HG02852 (cell line): ENCODE measurements around the gene ERAS.
"Not testable (repeated sequence)": the region's sequence is repeated elsewhere in the genome, so short reads cannot be mapped to it uniquely, and the experiment has no call there.

ENCODE experiments used
- ATAC-seq: cut with Tn5 transposase; IDR thresholded peaks from one replicate; pipeline ENCODE4 v1.9.1; 2021; ENCODE audit warnings: mild to moderate bottlenecking, moderate library complexity; ENCODE audit not compliant: unreplicated experiment

ERAS gene

GRCh38 chrX:48831136-48831908 is 5.0 kb downstream of the ERAS start:
- no peak for ATAC-seq

GRCh38 chrX:48831909-48832291 is 5.6 kb downstream of the ERAS start:
- ATAC-seq: no peak

DNA sequence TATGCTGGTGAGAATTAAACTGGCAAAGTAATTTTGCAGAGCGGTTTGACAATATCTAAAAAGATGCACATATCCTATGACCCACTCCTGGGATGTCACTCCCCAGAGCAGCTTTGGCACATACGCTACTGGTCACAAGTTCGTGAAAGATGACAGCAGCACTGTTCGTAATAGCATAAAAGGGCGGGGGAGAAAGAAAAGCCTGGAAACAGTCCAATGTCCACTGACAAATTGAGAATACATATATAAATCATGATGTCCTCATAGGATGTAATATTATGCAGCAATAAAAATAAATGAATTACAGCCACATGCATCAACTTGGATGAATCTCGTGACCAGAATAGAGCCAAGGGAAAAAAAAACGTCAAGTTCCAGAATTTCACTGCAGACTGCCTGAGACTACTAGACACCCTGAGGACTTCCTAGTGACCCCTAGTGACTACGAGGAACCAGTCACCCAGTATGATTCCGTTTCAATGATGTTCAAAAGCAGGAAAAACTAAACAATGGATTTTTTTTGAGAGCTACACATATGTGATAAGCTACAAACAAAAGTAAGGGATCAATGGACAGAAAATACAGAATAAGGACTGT is 7.3 kb downstream of the ERAS start:
- no peak for ATAC-seq

DNA sequence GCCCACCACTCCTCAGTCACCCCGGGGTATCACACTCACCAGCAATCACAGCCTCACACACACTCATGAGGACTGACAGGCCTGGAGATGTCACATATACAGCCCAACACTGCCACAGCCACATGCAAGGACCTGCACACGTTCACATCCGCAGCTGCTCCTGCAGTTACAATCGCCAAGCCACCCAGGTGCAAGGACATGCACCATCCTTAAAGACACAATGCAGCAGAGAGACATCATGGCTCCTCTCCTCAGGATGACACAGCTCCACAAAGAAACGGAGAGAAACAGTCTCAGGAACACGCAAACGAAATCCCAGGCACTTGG is 8.0 kb downstream of the ERAS start:
- no peak for ATAC-seq

DNA sequence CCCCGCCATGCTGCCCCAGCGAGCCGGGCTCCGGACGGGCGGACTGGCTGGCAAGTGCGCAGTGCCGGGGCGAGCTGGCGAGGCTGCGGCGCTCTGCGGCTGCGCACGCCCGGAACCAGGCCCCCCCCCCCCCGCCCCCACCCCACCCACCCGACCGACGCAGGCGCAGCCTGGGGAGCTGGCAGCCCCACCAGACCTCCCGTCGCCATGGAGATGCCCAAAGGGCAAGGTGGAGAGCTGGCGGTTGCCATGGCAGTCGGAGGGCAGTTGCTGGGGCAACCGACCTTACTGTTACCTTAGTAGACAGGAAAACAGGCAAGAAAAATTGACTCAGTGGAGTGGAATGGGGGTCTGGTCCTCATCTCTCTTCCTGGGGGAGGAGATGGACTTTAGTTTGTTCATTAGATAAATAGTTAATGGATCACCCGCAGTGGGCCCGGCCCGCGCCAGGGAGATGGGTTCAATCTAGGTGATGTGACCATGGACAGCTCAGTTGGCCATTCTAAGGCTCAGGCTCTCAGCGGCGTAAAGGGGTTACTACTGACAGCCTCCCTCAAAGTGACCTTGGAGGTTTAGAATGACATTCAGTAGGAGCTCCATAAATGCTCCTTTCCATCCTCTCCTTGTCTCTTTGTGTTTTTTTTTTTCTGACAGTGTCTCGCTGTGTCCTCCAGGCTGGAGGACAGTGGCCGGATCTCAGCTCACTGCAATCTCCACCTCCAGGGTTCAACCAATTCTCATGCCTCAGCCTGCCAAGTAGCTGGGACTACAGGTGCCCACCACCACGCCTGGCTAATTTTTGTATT is 9.4 kb downstream of the ERAS start, which contains the start of gene PCSK1N:
Gene PCSK1N (minus strand): TSS at position 87 of the 806 bp plus-strand sequence. CDS start 78 bp downstream, at position 9.
- ATAC-seq: no peak

- no peak for ATAC-seq
Measured at GRCh38 chrX:48839686-48840085, 13.4 kb downstream of the ERAS start.

- ATAC-seq: no peak
Measured at GRCh38 chrX:48848847-48849246, 22.5 kb downstream of the ERAS start.

GRCh38 chrX:48852857-48853256 is 26.5 kb downstream of the ERAS start:
- no peak for ATAC-seq

- ATAC-seq: not testable (repeated sequence)
Measured at GRCh38 chrX:48853494-48853893, 27.2 kb downstream of the ERAS start.

DNA sequence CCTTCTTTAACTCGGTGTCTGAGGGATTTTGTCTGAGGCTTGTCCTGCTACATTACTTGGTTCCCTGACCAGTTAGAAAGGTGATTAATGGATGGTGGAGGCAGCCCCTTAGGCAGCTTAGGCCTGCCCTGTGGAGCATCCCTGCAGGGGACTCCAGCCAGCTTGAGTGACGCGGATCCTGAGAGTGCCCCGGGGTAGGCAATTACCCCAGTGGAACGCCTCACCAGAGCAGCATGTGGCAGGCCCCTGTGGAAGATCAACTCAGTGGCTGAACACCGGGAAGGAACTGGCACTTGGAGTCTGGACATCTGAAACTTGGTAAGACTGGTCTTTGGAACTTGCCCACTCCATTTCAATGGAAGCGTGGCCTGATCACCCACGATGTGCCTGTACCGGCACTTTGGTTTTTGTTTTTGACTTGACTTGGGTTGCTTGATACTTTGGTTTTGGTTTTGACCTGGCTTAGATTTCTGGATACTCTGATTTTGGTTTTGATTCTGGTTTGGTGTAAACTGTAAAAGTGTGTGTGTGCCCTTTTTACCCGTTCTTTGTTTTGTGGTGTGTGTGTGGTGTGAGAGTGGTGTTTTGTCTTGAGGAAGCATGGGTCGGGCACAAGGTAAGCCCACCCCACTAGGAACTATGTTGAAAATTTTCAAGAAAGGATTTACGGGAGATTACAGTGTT is 27.9 kb downstream of the ERAS start:
- ATAC-seq: not testable (repeated sequence)

DNA sequence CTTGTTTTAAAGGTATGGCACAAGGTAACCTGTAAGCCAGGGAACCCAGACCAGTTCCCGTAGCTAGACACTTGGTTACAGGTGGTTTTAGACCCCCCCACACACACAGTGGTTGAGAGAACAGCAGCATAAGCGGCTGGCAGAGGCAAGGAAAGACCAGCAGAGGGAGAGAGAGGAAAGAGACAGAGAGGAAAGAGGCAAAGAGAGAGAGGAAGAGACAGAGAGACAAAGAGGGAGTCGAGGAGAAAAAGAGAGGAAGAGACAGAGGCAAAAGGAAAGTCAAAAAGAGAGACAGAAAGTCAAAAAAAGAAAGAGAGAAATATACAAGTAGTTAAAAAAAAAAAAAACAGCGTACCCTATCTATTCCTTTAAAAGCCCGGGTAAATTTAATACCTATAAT is 28.6 kb downstream of the ERAS start:
- no peak for ATAC-seq

- ATAC-seq: no peak
Measured at GRCh38 chrX:48864210-48864609, 37.9 kb downstream of the ERAS start.

DNA sequence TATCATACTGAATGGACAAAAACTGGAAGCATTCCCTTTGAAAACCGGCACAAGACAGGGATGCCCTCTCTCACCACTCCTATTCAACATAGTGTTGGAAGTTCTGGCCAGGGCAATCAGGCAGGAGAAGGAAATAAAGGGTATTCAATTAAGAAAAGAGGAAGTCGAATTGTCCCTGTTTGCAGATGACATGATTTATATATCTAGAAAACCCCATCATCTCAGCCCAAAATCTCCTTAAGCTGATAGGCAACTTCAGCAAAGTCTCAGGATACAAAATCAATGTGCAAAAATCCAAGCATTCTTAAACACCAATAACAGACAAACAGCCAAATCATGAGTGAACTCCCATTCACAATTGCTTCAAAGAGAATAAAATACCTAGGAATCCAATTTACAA is 45.7 kb downstream of the ERAS start:
- ATAC-seq: not testable (repeated sequence)

- ATAC-seq: not testable (repeated sequence)
Measured at GRCh38 chrX:48876944-48877343, 50.6 kb downstream of the ERAS start.
